Transverse colon (tissue), 3 donors: Measurements from ENCODE around the gene FBLN2.

ENCODE experiments used
- CTCF ChIP-seq, 5 experiments: fragments of 200-600 bp in 3 of 5; fragments of 450-650 bp in 2 of 5; sonication (generic) in 3 of 5; IDR thresholded peaks; 1 replicate in 2 of 5; 2 replicates in 3 of 5; pipeline ENCODE4 v1.5.1; 2016 to 2017; ENCODE audit warnings: antibody characterized with exemption in 5 of 5, inconsistent platforms in 3 of 5, mild to moderate bottlenecking in 2 of 5, moderate library complexity in 1 of 5
- EP300 ChIP-seq: sonication (generic); formaldehyde crosslinking; IDR thresholded peaks from one replicate; pipeline ENCODE4 v1.6.1; 2017; ENCODE audit warnings: antibody characterized with exemption, low read depth
- POLR2A ChIP-seq: fragments of 450-650 bp; IDR thresholded peaks from one replicate; pipeline ENCODE4 v1.6.1; 2016; ENCODE audit warnings: antibody characterized with exemption, mild to moderate bottlenecking, moderate library complexity

- no peak for TF ChIP-seq CTCF (IDR thresholded peaks at IDR 0.05)
- TF ChIP-seq EP300 = no peak
- TF ChIP-seq POLR2A = no peak
Measured at GRCh38 chr3:13561376-13561775, 12.5 kb downstream of the FBLN2 start.
